Left renal cortex interstitium (tissue), 4 donors: ENCODE data around the gene MNAT1. TPM values are rescaled to one million over a fixed set of nuclear protein-coding genes. Genes with fewer than 3 reads are reported as not detected.

Experiments used
- DNase-seq, 4 donors: peaks; one replicate each; pipeline ENCODE4 v3.0.0-alpha.2; 2013; ENCODE audit warnings: low read depth in 4 of 4, low spot score in 2 of 4, missing footprints in 1 of 4
- polyA plus RNA-seq, 4 donors: library from polyadenylated mRNA; unstranded; fragments of 120-200 nt; gene quantifications; one replicate each; pipeline ENCODE4 v1.2.1, GENCODE V29; 2013; ENCODE audit not compliant: insufficient read length in 4 of 4

MNAT1 gene
- polyA plus RNA-seq, 4 donors, result 40.5 to 54.8 (median 45.8) TPM

GRCh38 chr14:60956632-60957031 lies 222.1 kb downstream of the MNAT1 start:
- no peak for DNase-seq

GRCh38 chr14:60958146-60958545 lies 223.6 kb downstream of the MNAT1 start:
- DNase-seq, result no peak

GRCh38 chr14:60963761-60964160 lies 229.2 kb downstream of the MNAT1 start:
- DNase-seq, result no peak

GRCh38 chr14:60964904-60965303 lies 230.3 kb downstream of the MNAT1 start:
- DNase-seq, result no peak

- DNase-seq, result no peak
These were observed 230.8 kb downstream of the MNAT1 start for GRCh38 chr14:60965402-60965801.

- no peak for DNase-seq
These were observed 233.5 kb downstream of the MNAT1 start for GRCh38 chr14:60968099-60968498.

GRCh38 chr14:60968671-60969070 lies 234.1 kb downstream of the MNAT1 start:
- no peak for DNase-seq

GRCh38 chr14:60970146-60970545 lies 235.6 kb downstream of the MNAT1 start:
- no peak for DNase-seq

GRCh38 chr14:60971271-60971670 lies 236.7 kb downstream of the MNAT1 start:
- DNase-seq, result no peak

- DNase-seq, result no peak
These were observed 237.7 kb downstream of the MNAT1 start for GRCh38 chr14:60972295-60972694.

GRCh38 chr14:60973070-60973469 lies 238.5 kb downstream of the MNAT1 start:
- DNase-seq, result no peak

- DNase-seq, result no peak
These were observed 239.6 kb downstream of the MNAT1 start for GRCh38 chr14:60974090-60974651.

- DNase-seq, result no peak
These were observed 241.0 kb downstream of the MNAT1 start for GRCh38 chr14:60975551-60975950.

GRCh38 chr14:60977847-60978246 lies 243.3 kb downstream of the MNAT1 start:
- no peak for DNase-seq

- DNase-seq, result peak; percentile 90 to 95 (median 92)
These were observed 246.5 kb downstream of the MNAT1 start, which contains the start of the genes SLC38A6 and TRMT5 for GRCh38 chr14:60980811-60981632. Gene SLC38A6, plus strand, starts transcription at chr14:60981245. Its CDS starts 33 bp downstream, at chr14:60981278. Gene TRMT5, minus strand, starts transcription at chr14:60981079. Its CDS starts 106 bp downstream, at chr14:60980973.

- peak in 1 of 4 donors; percentile 11 for DNase-seq
These were observed 247.3 kb downstream of the MNAT1 start for GRCh38 chr14:60981633-60982455.

GRCh38 chr14:60984196-60984595 lies 249.6 kb downstream of the MNAT1 start:
- DNase-seq, result no peak

- no peak for DNase-seq
These were observed 251.9 kb downstream of the MNAT1 start for GRCh38 chr14:60986500-60986899.

GRCh38 chr14:60989599-60989998 lies 255.0 kb downstream of the MNAT1 start:
- no peak for DNase-seq

- DNase-seq, result no peak
These were observed 264.1 kb downstream of the MNAT1 start for GRCh38 chr14:60998617-60999016.

GRCh38 chr14:60999536-60999935 lies 265.0 kb downstream of the MNAT1 start:
- no peak for DNase-seq
